GM23338 (cell line): ENCODE data around the gene UGT2B11. TPM values are rescaled to one million over a fixed set of nuclear protein-coding genes. Genes with fewer than 3 reads are reported as not detected.
"Not testable (repeated sequence)": the region's sequence is repeated elsewhere in the genome, so short reads cannot be mapped to it uniquely, and the experiment has no call there.

Source experiments
- ATAC-seq: fragments of 200-7000 bp; cut with Tn5 transposase; 3 replicates; pipeline ENCODE4 v1.9.1; 2020
- DNase-seq: peaks from one replicate; pipeline ENCODE4 v3.0.0-alpha.2; 2015; ENCODE audit warnings: low spot score
- H2AFZ ChIP-seq: fragments of 200-600 bp; sonication (generic); 2 replicates; pipeline ENCODE4 v1.8.0; 2016; ENCODE audit warnings: antibody characterized with exemption, mild to moderate bottlenecking, moderate library complexity
- H3F3A ChIP-seq: fragments of 200-600 bp; sonication (generic); replicated peaks from 2 replicates; pipeline ENCODE4 v1.8.0; 2017; ENCODE audit warnings: antibody characterized with exemption, mixed run types, low read depth
- H3K27ac ChIP-seq: fragments of 200-600 bp; sonication (generic); 2 replicates; pipeline ENCODE4 v1.6.1; 2016; ENCODE audit warnings: low read depth
- H3K27me3 ChIP-seq: fragments of 200-600 bp; sonication (generic); 2 replicates; pipeline ENCODE4 v1.8.0; 2016; ENCODE audit warnings: mild to moderate bottlenecking, mixed run types, moderate library complexity; ENCODE audit not compliant: insufficient read depth
- H3K36me3 ChIP-seq: fragments of 200-600 bp; sonication (generic); 2 replicates; pipeline ENCODE4 v1.8.0; 2016; ENCODE audit warnings: mild to moderate bottlenecking; ENCODE audit not compliant: insufficient read depth
- H3K4me1 ChIP-seq: fragments of 200-600 bp; sonication (generic); 2 replicates; pipeline ENCODE4 v1.8.0; 2016; ENCODE audit warnings: mild to moderate bottlenecking, moderate library complexity; ENCODE audit not compliant: insufficient read depth
- H3K4me2 ChIP-seq: fragments of 200-600 bp; sonication (generic); 2 replicates; pipeline ENCODE4 v1.7.1; 2017; ENCODE audit warnings: mixed run types
- H3K4me3 ChIP-seq: fragments of 200-600 bp; sonication (generic); 2 replicates; pipeline ENCODE4 v1.6.1; 2016; ENCODE audit warnings: mixed run types
- H3K79me2 ChIP-seq: fragments of 200-600 bp; sonication (generic); replicated peaks from 2 replicates; pipeline ENCODE4 v1.8.0; 2017; ENCODE audit warnings: mild to moderate bottlenecking; ENCODE audit not compliant: insufficient read depth
- H3K9me2 ChIP-seq: fragments of 200-600 bp; sonication (generic); 2 replicates; pipeline ENCODE4 v1.8.0; 2017; ENCODE audit not compliant: insufficient read depth
- H4K20me1 ChIP-seq: fragments of 200-600 bp; sonication (generic); replicated peaks from 2 replicates; pipeline ENCODE4 v1.8.0; 2017; ENCODE audit warnings: mild to moderate bottlenecking; ENCODE audit not compliant: insufficient read depth
- H3K27ac Mint-ChIP-seq: 2 replicates; pipeline ENCODE4 v1.8.0; 2020; ENCODE audit warnings: inconsistent platforms, mild to moderate bottlenecking, moderate library complexity, mixed read lengths
- H3K27me3 Mint-ChIP-seq: 3 replicates; pipeline ENCODE4 v1.8.0; 2022; ENCODE audit warnings: low read depth, mild to moderate bottlenecking, moderate library complexity, mixed read lengths, inconsistent platforms; ENCODE audit not compliant: insufficient read depth, poor library complexity
- H3K36me3 Mint-ChIP-seq: 3 replicates; pipeline ENCODE4 v1.8.0; 2021; ENCODE audit warnings: low read depth, mild to moderate bottlenecking, inconsistent platforms, moderate library complexity, mixed read lengths
- H3K4me1 Mint-ChIP-seq: 3 replicates; pipeline ENCODE4 v1.8.0; 2020; ENCODE audit warnings: mild to moderate bottlenecking, inconsistent platforms, mixed read lengths
- H3K4me3 Mint-ChIP-seq: 3 replicates; pipeline ENCODE4 v1.8.0; 2021; ENCODE audit warnings: moderate library complexity, mild to moderate bottlenecking, inconsistent platforms, mixed read lengths
- H3K9me3 Mint-ChIP-seq: 3 replicates; pipeline ENCODE4 v1.8.0; 2020; ENCODE audit warnings: moderate library complexity, mild to moderate bottlenecking, inconsistent platforms, mixed read lengths
- polyA plus RNA-seq: library from polyadenylated mRNA; unstranded; fragments of >200 nt; fragmentation: Nextera tagmentation; extraction: Ambion mirVana; gene quantifications from 2 replicates; pipeline ENCODE4 v1.2.1, GENCODE V29; 2016
- total RNA-seq: library from RNA; depleted of rRNA; stranded (reverse); fragments of >200 nt; shearing (Covaris generic); gene quantifications from 2 replicates; pipeline ENCODE4 v1.2.3, GENCODE V29; 2014

Gene UGT2B11
- total and polyA plus RNA-seq, 2 experiments from 2014 or later = not detected

DNA sequence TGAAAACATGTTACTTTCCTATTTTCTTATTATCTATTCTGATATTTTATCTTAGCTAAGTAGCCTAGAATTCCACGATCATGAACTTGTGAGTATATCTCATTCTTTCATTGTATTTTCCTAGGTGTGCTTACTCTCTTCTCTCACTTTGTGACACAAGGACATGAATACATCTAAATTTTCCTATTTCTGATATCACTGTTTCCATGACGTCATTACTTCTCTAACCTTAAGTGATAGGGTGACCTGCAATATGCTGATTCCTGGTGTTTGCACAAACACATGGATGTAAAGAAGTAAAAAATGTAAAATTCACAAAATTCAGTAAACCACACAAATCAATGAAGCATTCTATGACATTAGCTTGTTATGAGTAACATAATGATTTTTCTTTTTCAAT is 36.3 kb upstream of the UGT2B11 start:
- not testable (repeated sequence) for H2AFZ ChIP-seq, H3K4me1 Mint-ChIP-seq, H3K27ac ChIP-seq, H3K27me3 ChIP-seq, H3K4me3 Mint-ChIP-seq, H3K27me3 Mint-ChIP-seq, H3K4me1 ChIP-seq, DNase-seq, ATAC-seq, H3K9me2 ChIP-seq, H3K36me3 Mint-ChIP-seq, H4K20me1 ChIP-seq, H3K79me2 ChIP-seq, H3K36me3 ChIP-seq, H3K4me2 ChIP-seq, H3K4me3 ChIP-seq, H3K9me3 Mint-ChIP-seq, H3K27ac Mint-ChIP-seq, H3F3A ChIP-seq

DNA sequence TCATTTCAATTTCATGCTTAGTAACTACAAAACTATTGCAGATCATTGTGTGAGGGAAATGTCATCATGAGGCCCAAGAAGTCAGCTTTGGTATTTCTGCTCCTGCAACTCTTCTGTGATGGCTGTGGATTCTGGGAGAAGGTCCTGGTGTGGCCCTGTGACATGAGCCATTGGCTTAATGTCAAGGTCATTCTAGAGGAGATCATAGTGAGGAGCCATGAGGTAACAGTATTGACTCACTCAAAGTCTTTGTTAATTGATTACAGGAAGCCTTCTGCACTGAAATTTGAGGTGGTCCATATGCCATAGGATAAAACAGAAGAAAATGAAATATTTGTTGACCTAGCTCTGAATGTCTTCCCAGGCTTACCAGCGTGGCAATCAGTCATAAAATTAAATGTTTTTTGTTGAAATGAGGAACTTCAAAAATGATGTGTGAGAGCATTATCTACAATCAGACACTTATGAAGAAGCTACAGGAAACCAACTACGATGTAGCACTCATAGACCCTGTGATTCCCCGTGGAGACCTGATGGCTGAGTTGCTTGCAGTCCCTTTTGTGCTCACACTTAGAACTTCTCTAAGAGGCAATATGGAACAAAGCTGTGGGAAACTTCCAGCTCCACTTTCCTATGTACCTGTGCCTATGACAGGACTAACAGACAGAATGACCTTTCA is 28.2 kb upstream of the UGT2B11 start:
- H3K9me2 ChIP-seq, H3K4me2 ChIP-seq, H3K4me3 Mint-ChIP-seq, H4K20me1 ChIP-seq, H3K27me3 Mint-ChIP-seq, H3K79me2 ChIP-seq, H3F3A ChIP-seq, DNase-seq, H3K27ac ChIP-seq, H3K36me3 ChIP-seq, H3K36me3 Mint-ChIP-seq, H3K4me3 ChIP-seq, H3K27me3 ChIP-seq, H3K9me3 Mint-ChIP-seq, H3K27ac Mint-ChIP-seq, ATAC-seq, H2AFZ ChIP-seq, H3K4me1 ChIP-seq, H3K4me1 Mint-ChIP-seq: not testable (repeated sequence)

DNA sequence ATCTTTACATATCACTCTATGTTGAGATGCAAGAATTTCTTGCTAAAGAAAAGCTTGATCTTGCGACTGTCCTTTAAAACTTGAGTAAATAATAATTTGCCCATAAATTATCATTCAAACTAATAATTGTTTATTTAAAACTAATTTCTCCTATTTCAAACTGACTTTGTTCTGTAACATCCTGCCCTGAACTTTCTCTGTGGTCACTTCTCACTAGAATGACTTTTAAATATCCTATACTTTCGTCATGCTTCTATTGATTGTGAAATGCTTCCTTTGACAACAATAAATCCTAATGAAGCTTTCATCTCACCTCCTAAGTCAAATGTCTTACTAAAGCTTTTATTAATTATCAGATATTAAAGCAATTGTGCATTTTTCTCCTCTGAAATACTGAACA is 27.2 kb upstream of the UGT2B11 start:
- ATAC-seq, DNase-seq, H3K36me3 Mint-ChIP-seq, H3K79me2 ChIP-seq, H3K27ac ChIP-seq, H3K27me3 ChIP-seq, H3K4me3 ChIP-seq, H3K4me3 Mint-ChIP-seq, H3K36me3 ChIP-seq, H4K20me1 ChIP-seq, H3K9me2 ChIP-seq, H3K27ac Mint-ChIP-seq, H3K4me2 ChIP-seq, H3K27me3 Mint-ChIP-seq, H2AFZ ChIP-seq, H3K9me3 Mint-ChIP-seq, H3F3A ChIP-seq, H3K4me1 ChIP-seq, H3K4me1 Mint-ChIP-seq: not testable (repeated sequence)

DNA sequence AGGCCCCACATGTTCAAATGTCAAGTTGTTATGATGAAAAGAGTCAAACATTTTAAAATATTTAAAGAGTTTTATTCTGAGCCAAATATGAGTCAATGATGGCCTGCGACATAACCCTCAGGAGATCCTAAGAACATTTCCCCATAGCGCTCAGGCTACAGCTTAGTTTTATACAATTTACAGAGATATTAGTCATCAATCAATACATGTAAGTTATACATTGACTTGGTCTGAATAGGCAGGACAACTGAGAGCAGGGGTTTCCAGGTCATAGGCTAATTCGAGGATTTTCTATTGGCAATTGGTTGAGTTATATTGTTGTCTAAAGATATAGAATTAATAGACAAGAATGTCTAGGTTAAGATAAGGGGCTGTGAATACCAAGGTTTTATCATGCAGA is 26.2 kb upstream of the UGT2B11 start:
- H3K4me3 ChIP-seq, H3K4me1 Mint-ChIP-seq, H3K79me2 ChIP-seq, H4K20me1 ChIP-seq, H3K4me3 Mint-ChIP-seq, H3K36me3 ChIP-seq, H3K9me3 Mint-ChIP-seq, H3K36me3 Mint-ChIP-seq, DNase-seq, ATAC-seq, H3K27me3 ChIP-seq, H2AFZ ChIP-seq, H3K9me2 ChIP-seq, H3K4me1 ChIP-seq, H3K27ac Mint-ChIP-seq, H3K27me3 Mint-ChIP-seq, H3K4me2 ChIP-seq, H3F3A ChIP-seq, H3K27ac ChIP-seq: not testable (repeated sequence)
